Measurements from ENCODE around the gene NELFE. TPM values are rescaled to one million over a fixed set of nuclear protein-coding genes. Genes with fewer than 3 reads are reported as not detected.
"Not testable (repeated sequence)": the region's sequence is repeated elsewhere in the genome, so short reads cannot be mapped to it uniquely, and the experiment has no call there.

The NELFE gene, protein sequence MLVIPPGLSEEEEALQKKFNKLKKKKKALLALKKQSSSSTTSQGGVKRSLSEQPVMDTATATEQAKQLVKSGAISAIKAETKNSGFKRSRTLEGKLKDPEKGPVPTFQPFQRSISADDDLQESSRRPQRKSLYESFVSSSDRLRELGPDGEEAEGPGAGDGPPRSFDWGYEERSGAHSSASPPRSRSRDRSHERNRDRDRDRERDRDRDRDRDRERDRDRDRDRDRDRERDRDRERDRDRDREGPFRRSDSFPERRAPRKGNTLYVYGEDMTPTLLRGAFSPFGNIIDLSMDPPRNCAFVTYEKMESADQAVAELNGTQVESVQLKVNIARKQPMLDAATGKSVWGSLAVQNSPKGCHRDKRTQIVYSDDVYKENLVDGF
- 81.9 and 91.0 TPM in 2 replicates for total RNA-seq (2014; rRNA removed; shearing (Covaris generic))
- polyA plus RNA-seq (2015; cell fraction: cytosol; rRNA removed) = 130 and 136 TPM in 2 replicates
- polyA plus RNA-seq (2015; cell fraction: nucleus; rRNA removed) = 131 and 142 TPM in 2 replicates

DNA sequence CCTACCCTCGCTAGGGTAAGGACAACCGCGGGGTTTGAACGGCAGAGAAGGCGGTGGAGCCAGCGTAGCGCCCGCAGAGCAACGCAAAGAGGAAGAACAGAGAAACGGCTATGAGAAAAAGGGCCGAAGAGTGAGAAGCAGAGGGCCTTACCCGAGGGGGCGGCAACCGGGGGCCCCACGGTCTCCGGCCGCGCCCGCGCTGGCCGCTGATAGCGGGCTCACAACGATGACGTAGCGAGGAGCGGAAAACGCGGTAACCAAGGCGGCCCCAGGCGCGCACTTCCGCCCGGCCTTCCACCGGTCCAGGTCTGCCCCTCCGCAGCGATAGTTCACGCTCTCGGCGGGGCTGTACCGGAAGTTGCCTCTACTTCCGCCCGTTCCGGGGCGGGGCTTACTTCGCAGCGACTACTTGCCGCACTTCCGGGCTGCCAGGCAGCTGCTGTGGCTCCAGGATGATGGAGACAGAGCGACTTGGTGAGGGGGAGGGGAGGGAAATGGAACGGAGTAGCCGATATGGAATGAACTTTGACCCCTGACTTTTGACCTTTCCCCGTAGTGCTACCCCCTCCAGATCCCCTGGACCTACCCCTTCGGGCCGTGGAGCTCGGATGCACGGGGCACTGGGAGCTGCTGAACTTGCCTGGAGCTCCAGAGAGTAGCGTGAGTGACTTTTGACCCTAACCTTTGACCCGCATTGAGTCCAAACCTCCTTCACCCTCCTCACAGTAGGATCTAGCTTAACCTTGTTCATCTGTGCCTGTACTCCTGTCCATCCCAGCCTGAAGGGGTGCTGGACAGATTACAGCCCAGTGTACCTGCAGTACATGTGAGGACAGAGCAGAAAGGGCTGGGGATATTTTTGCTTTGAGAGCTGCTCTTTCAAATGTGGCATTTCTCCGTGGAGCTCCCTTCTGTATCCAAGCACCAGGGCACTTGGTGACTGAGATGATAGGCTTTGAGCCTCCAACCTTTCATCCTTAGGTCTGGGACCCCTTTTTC, at the start of gene NELFE, which contains the start of gene SKIC2:
NELFE (minus strand) TSS at position 231 of the 999 bp plus-strand sequence. CDS start 525 bp downstream, outside the sequence.
SKIC2 (plus strand) TSS at position 435 of the 999 bp plus-strand sequence; CDS start at position 453, 18 bp downstream.
- peak; percentile 98 for DNase-seq (ENCODE audit: low read depth, low spot score)
- in situ Hi-C loops (cut with HindIII; ENCODE audit: low pct_unique_long_range_greater_than_20kb, low sequenced_read_pairs) = no loop called here

DNA sequence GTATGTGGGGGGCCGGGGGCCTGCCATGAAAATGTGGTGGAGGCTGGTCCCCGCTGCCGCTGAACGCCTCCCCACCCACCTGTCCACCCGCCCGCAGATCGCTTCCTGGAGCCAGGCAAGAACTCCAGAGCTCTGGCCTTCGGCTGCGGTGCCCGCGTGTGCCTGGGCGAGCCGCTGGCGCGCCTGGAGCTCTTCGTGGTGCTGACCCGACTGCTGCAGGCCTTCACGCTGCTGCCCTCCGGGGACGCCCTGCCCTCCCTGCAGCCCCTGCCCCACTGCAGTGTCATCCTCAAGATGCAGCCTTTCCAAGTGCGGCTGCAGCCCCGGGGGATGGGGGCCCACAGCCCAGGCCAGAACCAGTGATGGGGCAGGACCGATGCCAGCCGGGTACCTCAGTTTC, 49.3 kb upstream of the NELFE start:
- DNase-seq (ENCODE audit: low read depth, low spot score); in situ Hi-C loops (cut with HindIII; ENCODE audit: low pct_unique_long_range_greater_than_20kb, low sequenced_read_pairs): not testable (repeated sequence)

DNA sequence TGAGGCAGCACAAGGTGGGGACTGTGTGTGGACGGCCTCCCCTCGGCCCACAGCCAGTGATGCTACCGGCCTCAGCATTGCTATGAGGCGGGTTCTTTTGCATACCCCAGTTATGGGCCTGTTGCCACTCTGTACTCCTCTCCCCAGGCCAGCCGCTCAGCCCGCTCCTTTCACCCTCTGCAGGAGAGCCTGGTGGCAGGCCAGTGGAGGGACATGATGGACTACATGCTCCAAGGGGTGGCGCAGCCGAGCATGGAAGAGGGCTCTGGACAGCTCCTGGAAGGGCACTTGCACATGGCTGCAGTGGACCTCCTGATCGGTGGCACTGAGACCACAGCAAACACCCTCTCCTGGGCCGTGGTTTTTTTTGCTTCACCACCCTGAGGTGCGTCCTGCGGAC, 48.3 kb upstream of the NELFE start:
- in situ Hi-C loops (cut with HindIII; ENCODE audit: low pct_unique_long_range_greater_than_20kb, low sequenced_read_pairs); DNase-seq (ENCODE audit: low read depth, low spot score): not testable (repeated sequence)

DNA sequence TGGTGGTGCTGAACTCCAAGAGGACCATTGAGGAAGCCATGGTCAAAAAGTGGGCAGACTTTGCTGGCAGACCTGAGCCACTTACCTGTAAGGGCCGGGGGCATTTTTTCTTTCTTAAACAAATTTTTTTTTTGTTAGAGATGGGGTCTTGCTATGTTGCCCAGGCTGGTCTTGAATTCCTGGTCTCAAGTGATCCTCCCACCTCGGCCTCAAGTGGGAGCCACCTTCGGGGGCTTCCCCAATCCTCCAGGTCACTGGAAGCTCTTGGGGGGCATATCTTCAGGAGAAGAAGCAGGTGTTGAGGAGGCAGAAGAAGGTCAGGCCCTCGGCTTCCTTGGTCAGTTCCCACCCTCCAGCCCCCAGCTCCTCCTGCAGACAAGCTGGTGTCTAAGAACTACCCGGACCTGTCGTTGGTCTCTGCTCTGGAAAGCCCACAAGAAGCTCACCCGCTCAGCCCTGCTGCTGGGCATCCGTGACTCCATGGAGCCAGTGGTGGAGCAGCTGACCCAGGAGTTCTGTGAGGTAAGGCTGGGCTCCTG, 47.3 kb upstream of the NELFE start:
- DNase-seq (ENCODE audit: low read depth, low spot score); in situ Hi-C loops (cut with HindIII; ENCODE audit: low pct_unique_long_range_greater_than_20kb, low sequenced_read_pairs): not testable (repeated sequence)

DNA sequence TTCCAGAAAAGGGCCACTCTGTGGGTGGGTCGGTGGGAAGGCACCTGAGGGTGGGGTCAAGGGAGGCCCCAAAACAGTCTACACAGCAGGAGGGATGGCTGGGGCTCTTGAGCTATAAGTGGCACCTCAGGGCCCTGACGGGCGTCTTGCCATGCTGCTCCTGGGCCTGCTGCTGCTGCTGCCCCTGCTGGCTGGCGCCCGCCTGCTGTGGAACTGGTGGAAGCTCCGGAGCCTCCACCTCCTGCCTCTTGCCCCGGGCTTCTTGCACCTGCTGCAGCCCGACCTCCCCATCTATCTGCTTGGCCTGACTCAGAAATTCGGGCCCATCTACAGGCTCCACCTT, 46.7 kb upstream of the NELFE start:
- DNase-seq (ENCODE audit: low read depth, low spot score); in situ Hi-C loops (cut with HindIII; ENCODE audit: low pct_unique_long_range_greater_than_20kb, low sequenced_read_pairs): not testable (repeated sequence)

DNA sequence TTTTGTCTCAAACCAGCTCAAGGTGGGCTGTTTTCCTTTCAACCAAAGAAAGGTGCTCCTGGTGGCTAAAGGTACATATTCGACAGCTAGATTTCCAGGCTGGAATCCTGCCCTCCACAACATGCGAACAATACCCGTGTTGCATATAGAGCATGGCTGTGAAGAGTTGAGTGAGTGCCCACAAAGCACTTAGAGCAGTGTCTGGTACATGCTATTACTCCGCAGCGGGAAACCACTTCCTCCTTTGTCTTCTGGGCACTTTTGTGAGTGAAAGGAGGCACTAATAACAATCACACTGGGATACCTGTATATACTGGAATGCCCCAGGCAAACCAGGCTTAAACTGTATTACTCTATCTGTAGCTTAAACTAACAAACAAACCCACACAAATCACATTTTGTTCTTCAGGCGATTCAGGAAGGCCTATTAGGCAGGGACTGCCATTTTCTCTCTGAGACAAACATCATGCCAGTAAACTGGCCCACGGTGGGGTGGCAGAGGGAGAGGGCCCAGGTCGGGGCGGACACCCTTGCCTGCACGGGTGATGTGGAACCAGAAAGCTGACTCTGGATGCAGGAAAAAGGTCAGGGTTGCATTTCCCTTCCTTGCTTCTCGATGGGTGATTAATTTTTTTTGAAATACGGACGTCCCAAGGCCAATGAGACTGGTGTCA, 46.2 kb upstream of the NELFE start:
- DNase-seq (ENCODE audit: low read depth, low spot score); in situ Hi-C loops (cut with HindIII; ENCODE audit: low pct_unique_long_range_greater_than_20kb, low sequenced_read_pairs): not testable (repeated sequence)

DNA sequence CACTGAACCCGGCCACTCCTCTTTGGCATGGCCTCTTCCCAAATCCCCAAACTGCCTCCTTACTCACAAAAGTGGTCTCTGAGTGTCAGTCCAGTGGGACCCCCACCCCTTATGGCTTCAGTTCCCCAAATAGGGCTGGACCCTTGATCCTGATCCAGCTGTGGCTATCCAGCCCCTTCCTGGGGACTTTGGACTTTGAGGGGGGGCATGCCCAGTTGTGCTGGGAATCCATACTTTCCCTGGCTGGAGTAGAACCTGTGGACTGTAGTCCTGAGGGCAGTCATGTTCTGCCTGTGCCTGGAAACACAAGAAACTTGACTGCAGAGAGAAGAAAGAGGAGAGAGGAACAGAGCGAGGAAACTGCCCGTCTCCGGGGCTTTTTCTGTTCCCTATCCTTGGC, 45.6 kb upstream of the NELFE start:
- DNase-seq (ENCODE audit: low read depth, low spot score); in situ Hi-C loops (cut with HindIII; ENCODE audit: low pct_unique_long_range_greater_than_20kb, low sequenced_read_pairs): not testable (repeated sequence)

DNA sequence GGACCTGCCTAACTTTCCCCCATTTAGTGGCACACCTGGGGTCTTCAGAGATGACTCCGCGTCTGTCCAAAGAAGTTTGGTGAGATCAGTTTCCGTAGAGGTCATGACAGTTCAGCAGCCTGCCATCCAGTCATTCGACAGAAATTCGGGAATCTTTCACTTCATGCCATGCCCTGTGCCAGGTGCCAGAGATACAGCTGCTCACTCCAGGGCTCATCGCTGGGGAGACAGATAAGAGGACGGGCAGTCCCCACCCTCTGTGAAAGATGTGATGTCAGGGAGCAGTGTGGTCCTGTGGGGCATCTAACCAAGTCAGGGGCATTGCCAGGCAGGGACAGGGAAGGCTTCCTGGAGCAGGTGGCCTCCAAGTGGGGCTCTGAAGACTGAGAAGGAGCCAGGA, 44.5 kb upstream of the NELFE start:
- in situ Hi-C loops (cut with HindIII; ENCODE audit: low pct_unique_long_range_greater_than_20kb, low sequenced_read_pairs); DNase-seq (ENCODE audit: low read depth, low spot score): not testable (repeated sequence)

DNA sequence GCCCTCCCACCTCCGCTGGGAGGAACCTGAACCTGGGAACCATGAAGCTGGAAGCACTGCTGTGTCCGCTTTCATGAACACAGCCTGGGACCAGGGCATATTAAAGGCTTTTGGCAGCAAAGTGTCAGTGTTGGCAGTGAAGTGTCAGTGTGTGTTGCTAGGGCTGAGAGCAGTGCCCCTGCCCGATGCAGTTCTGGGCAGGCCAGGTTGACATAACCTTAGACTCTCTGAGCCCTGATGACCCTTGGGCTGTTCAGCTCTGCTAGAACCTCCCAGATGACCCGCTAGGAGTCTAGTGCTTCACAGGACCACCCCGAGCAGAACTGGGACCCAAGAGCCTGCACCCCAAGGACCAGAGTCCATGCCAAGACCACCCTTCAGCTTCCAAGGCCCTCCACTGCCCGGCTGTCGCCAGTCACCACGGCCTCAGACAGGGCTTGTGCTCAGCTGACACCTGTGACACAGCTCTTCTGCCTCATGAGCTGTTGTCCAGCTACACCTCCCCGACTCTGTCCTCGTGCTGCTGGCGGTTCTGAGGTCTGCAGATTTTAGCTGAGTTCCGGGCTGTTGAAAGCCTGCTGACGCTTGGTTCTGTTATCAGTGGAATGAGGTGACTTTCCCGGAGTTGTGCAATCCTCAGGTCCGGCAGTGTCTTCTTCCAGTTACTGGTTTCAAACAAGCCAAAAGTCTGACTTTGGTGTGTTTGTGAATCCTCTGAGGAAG, 43.9 kb upstream of the NELFE start:
- in situ Hi-C loops (cut with HindIII; ENCODE audit: low pct_unique_long_range_greater_than_20kb, low sequenced_read_pairs); DNase-seq (ENCODE audit: low read depth, low spot score): not testable (repeated sequence)

DNA sequence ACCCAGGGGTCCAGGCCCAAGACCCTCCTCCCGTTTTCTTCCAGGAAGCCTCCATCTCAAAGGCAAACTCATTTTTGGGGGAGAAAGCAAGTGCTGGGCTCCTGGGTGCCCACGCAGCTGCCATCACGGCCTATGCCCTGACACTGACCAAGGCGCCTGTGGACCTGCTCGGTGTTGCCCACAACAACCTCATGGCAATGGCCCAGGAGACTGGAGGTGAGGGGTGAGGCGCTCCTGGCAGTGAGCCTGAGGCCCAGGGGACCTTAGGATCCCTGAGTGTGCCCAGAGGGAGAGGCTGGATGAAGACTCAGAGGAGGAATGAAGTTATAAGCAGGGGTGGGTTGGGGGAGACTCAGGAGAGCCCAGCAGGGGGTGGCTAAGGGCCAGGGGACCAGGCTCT, 37.6 kb upstream of the NELFE start:
- in situ Hi-C loops (cut with HindIII; ENCODE audit: low pct_unique_long_range_greater_than_20kb, low sequenced_read_pairs); DNase-seq (ENCODE audit: low read depth, low spot score): not testable (repeated sequence)

DNA sequence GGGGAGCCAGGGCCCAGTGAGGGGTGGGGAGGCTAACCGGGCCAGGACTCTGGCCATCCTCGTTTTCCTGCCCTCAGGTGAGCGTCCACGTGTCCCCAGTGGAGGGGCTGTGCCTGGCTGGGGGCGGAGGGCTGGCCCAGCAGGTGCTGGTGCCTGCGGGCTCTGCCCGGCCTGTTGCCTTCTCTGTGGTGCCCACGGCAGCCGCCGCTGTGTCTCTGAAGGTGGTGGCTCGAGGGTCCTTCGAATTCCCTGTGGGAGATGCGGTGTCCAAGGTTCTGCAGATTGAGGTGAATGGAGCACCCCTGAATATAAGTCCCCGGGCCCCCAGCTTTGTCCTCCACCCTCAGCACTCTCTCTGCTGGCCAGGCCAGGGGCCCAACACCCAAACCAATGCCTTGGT, 35.6 kb upstream of the NELFE start:
- not testable (repeated sequence) for DNase-seq (ENCODE audit: low read depth, low spot score)

DNA sequence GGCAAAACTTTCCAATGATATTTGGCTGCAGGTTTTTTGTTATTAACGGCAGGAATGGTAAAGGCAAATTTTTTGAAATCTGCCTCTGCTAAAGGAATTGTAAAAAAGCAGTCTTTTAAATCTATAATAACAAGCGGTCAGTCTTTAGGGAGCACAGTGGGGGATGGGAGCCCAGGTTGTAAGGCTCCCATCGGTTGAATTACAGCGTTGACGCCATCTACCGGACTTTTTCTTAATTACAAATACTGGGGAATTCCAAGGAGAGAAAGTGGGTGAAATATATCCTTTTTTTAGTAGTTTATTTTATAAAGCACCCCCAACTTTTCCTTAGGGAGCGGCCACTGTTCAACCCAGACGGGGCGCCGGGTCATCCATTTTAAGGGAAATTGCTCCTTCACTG, 30.6 kb upstream of the NELFE start:
- in situ Hi-C loops (cut with HindIII; ENCODE audit: low pct_unique_long_range_greater_than_20kb, low sequenced_read_pairs); DNase-seq (ENCODE audit: low read depth, low spot score): not testable (repeated sequence)

More for the DNA sequence above, 35.6 kb upstream of the NELFE start:
- in situ Hi-C loops (cut with HindIII; ENCODE audit: low pct_unique_long_range_greater_than_20kb, low sequenced_read_pairs) = not testable (repeated sequence)

DNA sequence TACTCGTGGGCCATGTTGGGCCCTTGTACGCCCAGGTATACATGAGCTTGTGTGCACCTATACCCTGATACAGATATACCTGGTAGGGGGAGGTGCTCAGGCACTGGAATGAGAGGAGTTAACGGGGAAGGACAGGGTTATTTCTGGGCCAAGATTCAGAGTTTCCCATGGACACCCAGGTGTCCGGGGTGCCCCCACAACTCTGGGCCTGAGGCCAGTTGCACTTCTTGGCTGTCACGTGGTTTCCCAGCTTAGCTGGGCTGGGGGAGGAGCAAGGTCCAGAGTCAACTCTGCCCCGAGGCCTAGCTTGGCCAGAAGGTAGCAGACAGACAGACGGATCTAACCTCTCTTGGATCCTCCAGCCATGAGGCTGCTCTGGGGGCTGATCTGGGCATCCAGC, 23.0 kb upstream of the NELFE start, which contains the start of gene C4A:
C4A (plus strand) TSS at position 314 of the 400 bp plus-strand sequence; CDS start at position 365, 51 bp downstream.
- in situ Hi-C loops (cut with HindIII; ENCODE audit: low pct_unique_long_range_greater_than_20kb, low sequenced_read_pairs) = not testable (repeated sequence)

DNA sequence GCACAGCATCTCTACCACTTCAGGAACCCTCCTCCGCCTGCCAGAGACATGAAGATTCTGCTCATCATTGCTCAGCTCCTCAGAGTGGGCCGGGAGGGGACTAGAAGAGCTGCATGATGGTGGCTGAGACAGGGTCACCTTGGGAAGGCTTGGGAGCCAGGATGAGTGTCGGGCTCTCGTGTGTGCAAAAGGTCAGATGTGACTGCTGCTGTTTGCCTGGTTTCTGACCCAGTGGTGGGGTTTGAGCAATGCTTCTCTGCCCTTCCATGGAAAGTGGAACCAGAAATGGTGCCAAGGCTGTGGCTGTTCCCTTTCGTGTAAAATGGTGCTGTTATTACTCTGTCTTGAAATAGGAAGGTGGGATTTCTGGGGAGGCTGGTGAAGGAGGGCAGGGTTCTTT, 22.2 kb upstream of the NELFE start:
- in situ Hi-C loops (cut with HindIII; ENCODE audit: low pct_unique_long_range_greater_than_20kb, low sequenced_read_pairs); DNase-seq (ENCODE audit: low read depth, low spot score): not testable (repeated sequence)

More for the DNA sequence above, 23.0 kb upstream of the NELFE start, which contains the start of gene C4A:
- not testable (repeated sequence) for DNase-seq (ENCODE audit: low read depth, low spot score)

DNA sequence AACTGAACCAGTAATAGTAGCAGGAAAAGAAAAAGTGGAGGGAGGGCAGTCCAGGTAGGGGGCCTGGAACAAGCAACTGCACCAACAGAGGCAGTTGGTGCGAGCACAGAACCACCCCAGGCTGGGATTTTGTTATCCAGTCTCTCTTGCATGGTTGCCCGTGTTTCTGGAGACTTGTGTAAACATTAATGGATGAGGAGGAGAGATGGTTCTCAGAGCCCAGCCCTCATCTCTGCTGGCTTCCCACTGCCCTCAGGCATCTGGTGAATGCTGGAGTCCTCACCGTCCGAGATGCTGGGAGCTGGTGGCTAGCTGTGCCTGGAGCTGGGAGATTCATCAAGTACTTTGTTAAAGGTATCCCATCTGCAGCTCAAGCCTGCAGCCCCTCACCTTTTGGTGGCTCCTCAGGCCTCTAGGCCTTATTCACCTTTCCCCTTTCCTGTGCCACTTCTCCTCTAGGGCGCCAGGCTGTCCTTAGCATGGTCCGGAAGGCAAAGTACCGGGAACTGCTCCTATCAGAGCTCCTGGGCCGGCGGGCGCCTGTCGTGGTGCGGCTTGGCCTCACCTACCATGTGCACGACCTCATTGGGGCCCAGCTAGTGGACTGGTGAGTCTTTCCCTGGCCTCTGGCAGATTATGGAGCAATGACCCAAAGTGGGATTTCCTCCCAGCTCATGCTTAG, 21.6 kb upstream of the NELFE start:
- in situ Hi-C loops (cut with HindIII; ENCODE audit: low pct_unique_long_range_greater_than_20kb, low sequenced_read_pairs); DNase-seq (ENCODE audit: low read depth, low spot score): not testable (repeated sequence)
